ENCODE data around the gene FAF1.

FAF1 gene

DNA sequence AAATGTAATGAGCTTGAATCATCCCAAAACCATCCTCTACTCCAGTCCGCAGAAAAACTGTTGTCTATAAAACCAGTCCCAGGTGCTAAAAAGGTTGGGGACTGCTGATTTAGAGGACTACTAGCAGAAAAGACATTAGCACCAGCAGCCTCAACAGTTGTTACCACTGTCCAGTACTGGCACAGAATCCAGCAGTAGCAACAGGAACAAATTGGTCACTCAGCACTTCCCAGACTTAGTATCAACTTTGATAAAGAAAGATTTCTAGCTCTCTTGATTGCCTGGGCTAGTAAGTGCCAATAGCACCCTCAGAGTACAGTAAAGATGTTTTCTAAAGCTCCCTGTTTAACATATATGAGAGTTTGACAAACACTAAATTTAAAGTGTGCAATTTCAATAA lies 127.9 kb downstream of the FAF1 start:
- Histone ChIP-seq H2AFZ (ENCODE audit: insufficient read depth, low read length, poor library complexity) (no peak overlapping the region), H3K27ac (ENCODE audit: low read depth, low read length) (no peak overlapping the region), H3K36me3 (ENCODE audit: control insufficient read depth in 1 of 2, insufficient read depth in 2 of 2, low read length in 2 of 2) (peaks cover 0 to 1% of the 10 kb centered on the region in 2 experiments), H3K18ac (ENCODE audit: low read length) (no peak overlapping the region), H2BK12ac (ENCODE audit: low read length) (no peak overlapping the region), H3K4me1 (ENCODE audit: control insufficient read depth in 1 of 2, insufficient read depth in 2 of 2, low read length in 2 of 2) (no peaks in the 10 kb centered on the region), H3K4ac (ENCODE audit: low read depth, low read length) (no peak overlapping the region), H3K9me3 (ENCODE audit: insufficient read depth, low read depth, low read length) (no peaks in the 10 kb centered on the region), H3K79me1 (ENCODE audit: low read length) (no peaks in the 10 kb centered on the region), H4K8ac (ENCODE audit: low read depth, low read length) (no peak overlapping the region), H2BK120ac (ENCODE audit: insufficient read depth, low read length, poor library complexity) (no peak overlapping the region), H3K14ac (ENCODE audit: low read length) (no peak overlapping the region), H3K79me2 (ENCODE audit: control insufficient read depth, insufficient read depth, low read length, poor library complexity) (no peaks in the 10 kb centered on the region), H3K27me3 (ENCODE audit: insufficient read depth, low read length) (no peaks in the 10 kb centered on the region), H4K91ac (ENCODE audit: low read depth, low read length) (no peak overlapping the region), H4K12ac (ENCODE audit: low read depth, low read length) (no peak overlapping the region), H2BK5ac (ENCODE audit: low read depth, low read length, poor library complexity) (no peak overlapping the region), H3K4me3 (ENCODE audit: low read depth, low read length) (no peak overlapping the region), H3K23ac (ENCODE audit: low read length) (no peak overlapping the region), H2AK5ac (ENCODE audit: low read length) (no peak overlapping the region), H3K4me2 (ENCODE audit: low read length) (no peak overlapping the region), H3K9ac (ENCODE audit: low read length) (no peak overlapping the region)
- DNase-seq = no peak
- no CpG with 5 or more reads among the region's 1 CpG for WGBS (ENCODE audit: extremely low coverage, insufficient coverage, insufficient read length)

DNA sequence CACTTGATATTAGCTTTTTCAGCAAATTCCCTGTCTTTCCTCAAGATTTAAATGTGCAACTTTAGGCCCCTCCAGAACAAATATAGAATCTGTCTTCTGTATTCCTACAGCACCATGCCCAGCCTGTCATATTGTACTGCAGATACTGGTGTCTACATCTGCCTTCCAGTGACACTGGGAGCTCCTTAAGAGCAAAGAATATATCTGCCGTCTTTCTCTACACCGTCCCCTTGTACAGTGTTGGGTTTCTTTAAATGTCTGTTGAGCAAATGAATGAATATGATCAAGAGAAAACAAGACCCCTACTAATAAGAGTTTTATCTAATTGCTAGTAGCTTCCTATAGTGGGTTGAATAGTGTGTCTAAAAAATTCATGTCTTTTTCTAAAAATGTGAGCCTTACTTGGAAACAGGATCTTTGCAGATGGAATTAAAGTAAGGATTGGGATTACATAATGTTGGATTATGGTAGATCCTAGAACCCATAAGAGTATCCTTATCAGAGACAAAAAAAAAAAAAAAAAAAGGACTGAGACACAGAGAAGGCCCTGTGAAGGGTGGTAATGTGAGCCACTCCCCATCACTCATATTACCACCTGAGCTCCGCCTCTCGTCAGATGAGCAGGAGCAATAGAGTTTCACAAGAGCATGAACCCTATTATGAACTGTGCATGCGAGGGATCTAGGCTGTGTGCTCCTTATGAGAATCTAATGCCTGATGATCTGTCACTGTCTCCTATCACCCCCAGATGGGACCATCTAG lies 128.6 kb downstream of the FAF1 start:
- Histone ChIP-seq H3K4me1 (ENCODE audit: control insufficient read depth in 1 of 2, insufficient read depth in 2 of 2, low read length in 2 of 2) (no peaks in the 10 kb centered on the region), H3K9me3 (ENCODE audit: insufficient read depth, low read depth, low read length) (no peaks in the 10 kb centered on the region)
- no CpG with 5 or more reads among the region's 5 CpGs for WGBS (ENCODE audit: extremely low coverage, insufficient coverage, insufficient read length)

DNA sequence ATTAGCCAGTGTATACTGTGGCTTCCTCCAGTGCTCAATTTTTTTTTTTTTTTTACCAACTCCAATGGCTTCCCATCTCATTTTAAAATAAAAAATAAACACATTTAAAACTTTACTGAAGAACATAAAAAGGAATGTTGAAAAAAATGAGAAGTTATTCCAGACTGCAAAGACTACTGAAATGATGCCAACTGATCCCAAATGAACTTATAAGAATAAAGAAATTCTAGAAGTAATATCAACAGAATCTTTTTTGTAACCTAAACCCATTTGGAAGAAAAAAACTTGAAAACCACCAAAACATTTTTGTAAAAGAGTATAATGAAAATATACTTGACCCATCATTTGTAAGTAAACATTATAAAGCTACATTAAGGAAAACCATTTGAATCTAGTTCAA lies 129.4 kb downstream of the FAF1 start:
- Histone ChIP-seq H2BK120ac (ENCODE audit: insufficient read depth, low read length, poor library complexity) (no peak overlapping the region), H4K12ac (ENCODE audit: low read depth, low read length) (no peak overlapping the region), H4K91ac (ENCODE audit: low read depth, low read length) (no peak overlapping the region), H3K9me3 (ENCODE audit: insufficient read depth, low read depth, low read length) (no peaks in the 10 kb centered on the region), H3K79me2 (ENCODE audit: control insufficient read depth, insufficient read depth, low read length, poor library complexity) (no peaks in the 10 kb centered on the region), H2AFZ (ENCODE audit: insufficient read depth, low read length, poor library complexity) (no peak overlapping the region), H3K18ac (ENCODE audit: low read length) (no peak overlapping the region), H2AK5ac (ENCODE audit: low read length) (no peak overlapping the region), H3K14ac (ENCODE audit: low read length) (no peak overlapping the region), H4K8ac (ENCODE audit: low read depth, low read length) (no peak overlapping the region), H3K27me3 (ENCODE audit: insufficient read depth, low read length) (no peaks in the 10 kb centered on the region), H2BK12ac (ENCODE audit: low read length) (no peak overlapping the region), H3K23ac (ENCODE audit: low read length) (no peak overlapping the region), H3K9ac (ENCODE audit: low read length) (no peak overlapping the region), H3K79me1 (ENCODE audit: low read length) (no peaks in the 10 kb centered on the region), H3K4ac (ENCODE audit: low read depth, low read length) (no peak overlapping the region), H3K4me1 (ENCODE audit: control insufficient read depth in 1 of 2, insufficient read depth in 2 of 2, low read length in 2 of 2) (no peaks in the 10 kb centered on the region), H3K4me2 (ENCODE audit: low read length) (no peak overlapping the region), H3K4me3 (ENCODE audit: low read depth, low read length) (no peak overlapping the region), H3K36me3 (ENCODE audit: control insufficient read depth in 1 of 2, insufficient read depth in 2 of 2, low read length in 2 of 2) (peaks cover 0 to 4% of the 10 kb centered on the region in 2 experiments), H3K27ac (ENCODE audit: low read depth, low read length) (no peak overlapping the region), H2BK5ac (ENCODE audit: low read depth, low read length, poor library complexity) (no peak overlapping the region)
- DNase-seq = no peak

More for the DNA sequence above, 128.6 kb downstream of the FAF1 start:
- H3K36me3 ChIP-seq (ENCODE audit: control insufficient read depth in 1 of 2, insufficient read depth in 2 of 2, low read length in 2 of 2) = peaks cover 0 to 4% of the 10 kb centered on the region in 2 experiments
- H3K27ac ChIP-seq (ENCODE audit: low read depth, low read length) = no peak overlapping the region
- no peak for DNase-seq
- H3K79me2 ChIP-seq (ENCODE audit: control insufficient read depth, insufficient read depth, low read length, poor library complexity) = no peaks in the 10 kb centered on the region
- no peak overlapping the region for H4K12ac ChIP-seq (ENCODE audit: low read depth, low read length)
- no peak overlapping the region for H4K91ac ChIP-seq (ENCODE audit: low read depth, low read length)
- no peak overlapping the region for H2AFZ ChIP-seq (ENCODE audit: insufficient read depth, low read length, poor library complexity)
- H3K14ac ChIP-seq (ENCODE audit: low read length) = no peak overlapping the region
- H4K8ac ChIP-seq (ENCODE audit: low read depth, low read length) = no peak overlapping the region
- H2AK5ac ChIP-seq (ENCODE audit: low read length) = no peak overlapping the region
- H3K4me3 ChIP-seq (ENCODE audit: low read depth, low read length) = no peak overlapping the region
- no peak overlapping the region for H2BK120ac ChIP-seq (ENCODE audit: insufficient read depth, low read length, poor library complexity)
- no peaks in the 10 kb centered on the region for H3K79me1 ChIP-seq (ENCODE audit: low read length)
- no peak overlapping the region for H3K9ac ChIP-seq (ENCODE audit: low read length)
- H3K23ac ChIP-seq (ENCODE audit: low read length) = no peak overlapping the region
- no peak overlapping the region for H3K4me2 ChIP-seq (ENCODE audit: low read length)
- no peak overlapping the region for H2BK12ac ChIP-seq (ENCODE audit: low read length)
- H3K4ac ChIP-seq (ENCODE audit: low read depth, low read length) = no peak overlapping the region
- H3K18ac ChIP-seq (ENCODE audit: low read length) = no peak overlapping the region
- no peak overlapping the region for H2BK5ac ChIP-seq (ENCODE audit: low read depth, low read length, poor library complexity)
- no peaks in the 10 kb centered on the region for H3K27me3 ChIP-seq (ENCODE audit: insufficient read depth, low read length)

DNA sequence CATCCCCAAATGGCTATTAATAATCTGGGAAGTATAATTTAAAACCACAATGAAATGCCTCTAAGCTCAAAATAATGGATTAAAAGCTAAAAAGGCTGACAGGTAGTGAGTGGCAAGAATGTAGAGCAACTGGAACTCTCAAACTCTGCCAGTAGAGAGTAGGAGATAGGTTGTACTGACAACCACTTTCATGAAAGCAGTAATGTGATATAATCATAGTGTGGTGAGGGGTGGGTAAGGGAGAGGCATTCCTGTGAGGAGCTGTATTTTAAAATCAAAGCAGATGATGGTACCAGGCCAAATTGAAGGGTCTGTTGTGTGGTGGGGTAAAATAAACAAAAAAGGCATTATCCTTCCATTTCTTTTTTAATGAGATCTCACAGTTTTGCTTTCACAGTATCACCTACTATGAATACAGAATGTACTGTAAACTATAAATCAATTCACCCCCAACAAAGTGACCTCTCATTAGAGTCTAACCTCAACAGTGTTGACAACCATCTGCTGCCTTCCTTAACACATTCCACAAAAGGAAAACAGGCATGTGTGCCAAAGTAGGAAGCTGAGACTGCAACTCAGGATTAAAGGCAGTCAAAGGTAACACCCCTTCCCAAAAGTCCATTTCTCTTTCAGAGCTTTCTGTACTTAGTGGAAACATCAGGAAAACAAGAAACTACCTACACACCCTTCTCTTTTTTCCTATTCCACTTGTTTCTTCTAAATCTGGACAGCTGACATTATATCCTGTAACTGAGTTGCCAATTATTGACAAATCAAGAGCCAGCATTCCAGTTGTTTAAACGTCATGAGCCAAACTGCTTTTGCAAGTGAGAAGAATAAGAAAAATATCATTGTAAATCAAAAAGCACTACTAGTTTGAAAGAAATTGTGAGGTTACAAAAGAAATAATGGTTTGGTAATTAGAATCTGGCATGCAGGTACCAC lies 130.8 kb downstream of the FAF1 start:
- WGBS (ENCODE audit: extremely low coverage, insufficient coverage, insufficient read length) = no CpG with 5 or more reads among the region's 1 CpG

More for the DNA sequence above, 130.8 kb downstream of the FAF1 start:
- no peaks in the 10 kb centered on the region for H3K27me3 ChIP-seq (ENCODE audit: insufficient read depth, low read length)
- no peak overlapping the region for H4K8ac ChIP-seq (ENCODE audit: low read depth, low read length)
- H3K79me1 ChIP-seq (ENCODE audit: low read length) = no peaks in the 10 kb centered on the region
- H3K9me3 ChIP-seq (ENCODE audit: insufficient read depth, low read depth, low read length) = no peaks in the 10 kb centered on the region
- no peak for DNase-seq
- no peak overlapping the region for H3K9ac ChIP-seq (ENCODE audit: low read length)
- H3K4ac ChIP-seq (ENCODE audit: low read depth, low read length) = no peak overlapping the region
- H3K4me2 ChIP-seq (ENCODE audit: low read length) = no peak overlapping the region
- no peak overlapping the region for H3K27ac ChIP-seq (ENCODE audit: low read depth, low read length)
- H3K18ac ChIP-seq (ENCODE audit: low read length) = no peak overlapping the region
- H3K23ac ChIP-seq (ENCODE audit: low read length) = no peak overlapping the region
- no peak overlapping the region for H3K4me3 ChIP-seq (ENCODE audit: low read depth, low read length)
- no peaks in the 10 kb centered on the region for H3K79me2 ChIP-seq (ENCODE audit: control insufficient read depth, insufficient read depth, low read length, poor library complexity)
- no peak overlapping the region for H3K14ac ChIP-seq (ENCODE audit: low read length)
- H2AK5ac ChIP-seq (ENCODE audit: low read length) = no peak overlapping the region
- H4K91ac ChIP-seq (ENCODE audit: low read depth, low read length) = no peak overlapping the region
- H4K12ac ChIP-seq (ENCODE audit: low read depth, low read length) = no peak overlapping the region
- H2BK12ac ChIP-seq (ENCODE audit: low read length) = no peak overlapping the region
- H2BK5ac ChIP-seq (ENCODE audit: low read depth, low read length, poor library complexity) = no peak overlapping the region
- no peaks in the 10 kb centered on the region for H3K4me1 ChIP-seq (ENCODE audit: control insufficient read depth in 1 of 2, insufficient read depth in 2 of 2, low read length in 2 of 2)
- no peak overlapping the region for H2BK120ac ChIP-seq (ENCODE audit: insufficient read depth, low read length, poor library complexity)
- H2AFZ ChIP-seq (ENCODE audit: insufficient read depth, low read length, poor library complexity) = no peak overlapping the region
- H3K36me3 ChIP-seq (ENCODE audit: control insufficient read depth in 1 of 2, insufficient read depth in 2 of 2, low read length in 2 of 2) = peaks cover 0 to 4% of the 10 kb centered on the region in 2 experiments
